ENCODE measurements around the gene STAB2.

DNA sequence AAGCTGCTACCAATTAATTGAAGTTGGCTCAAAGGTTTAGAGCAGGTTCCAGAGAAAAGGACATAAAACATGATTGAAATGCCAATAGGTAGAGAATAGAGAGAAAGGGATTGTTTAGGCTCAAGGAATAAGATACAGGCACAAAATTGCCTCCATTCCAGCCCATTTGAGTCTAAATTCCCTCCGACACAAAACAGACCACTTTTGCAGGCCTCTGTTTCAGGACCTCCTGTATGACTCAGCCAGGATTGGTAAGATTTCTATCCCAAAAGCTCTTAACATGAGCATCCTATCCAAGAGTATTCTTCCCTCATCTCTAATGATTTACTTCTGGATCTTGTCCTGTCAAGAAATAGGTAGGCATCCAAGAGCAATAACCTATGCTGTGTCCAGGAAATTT is 123.5 kb downstream of the STAB2 start:
- TF ChIP-seq, protein P1, sequence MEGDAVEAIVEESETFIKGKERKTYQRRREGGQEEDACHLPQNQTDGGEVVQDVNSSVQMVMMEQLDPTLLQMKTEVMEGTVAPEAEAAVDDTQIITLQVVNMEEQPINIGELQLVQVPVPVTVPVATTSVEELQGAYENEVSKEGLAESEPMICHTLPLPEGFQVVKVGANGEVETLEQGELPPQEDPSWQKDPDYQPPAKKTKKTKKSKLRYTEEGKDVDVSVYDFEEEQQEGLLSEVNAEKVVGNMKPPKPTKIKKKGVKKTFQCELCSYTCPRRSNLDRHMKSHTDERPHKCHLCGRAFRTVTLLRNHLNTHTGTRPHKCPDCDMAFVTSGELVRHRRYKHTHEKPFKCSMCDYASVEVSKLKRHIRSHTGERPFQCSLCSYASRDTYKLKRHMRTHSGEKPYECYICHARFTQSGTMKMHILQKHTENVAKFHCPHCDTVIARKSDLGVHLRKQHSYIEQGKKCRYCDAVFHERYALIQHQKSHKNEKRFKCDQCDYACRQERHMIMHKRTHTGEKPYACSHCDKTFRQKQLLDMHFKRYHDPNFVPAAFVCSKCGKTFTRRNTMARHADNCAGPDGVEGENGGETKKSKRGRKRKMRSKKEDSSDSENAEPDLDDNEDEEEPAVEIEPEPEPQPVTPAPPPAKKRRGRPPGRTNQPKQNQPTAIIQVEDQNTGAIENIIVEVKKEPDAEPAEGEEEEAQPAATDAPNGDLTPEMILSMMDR (IDR thresholded peaks at IDR 0.05): no peak
- TF ChIP-seq EZH2 (IDR thresholded peaks at IDR 0.05; ENCODE audit: borderline replicate concordance, insufficient read depth, low read depth, low read length, poor library complexity, severe bottlenecking): no peak
